Left lobe of liver (tissue), 2 donors: ENCODE measurements around the gene IGFBP2. TPM values are rescaled to one million over a fixed set of nuclear protein-coding genes. Genes with fewer than 3 reads are reported as not detected.

Experiments used
- ATAC-seq: fragments of 200-7000 bp; cut with Tn5 transposase; one replicate; pipeline ENCODE4 v1.9.1; 2020; ENCODE audit warnings: mild to moderate bottlenecking, moderate library complexity
- DNase-seq: peaks from one replicate; pipeline ENCODE4 v3.0.0-alpha.2; 2020; ENCODE audit warnings: low spot score
- total RNA-seq: library from RNA; stranded (reverse); gene quantifications from one replicate; pipeline ENCODE4 v1.2.1, GENCODE V29; 2021
- donor health status: DM: no; HTN: no; CAD: no; lungs with moderate emphysema.
- donor health status: DM: no; HTN: yes; CAD: no.

IGFBP2 gene
- total RNA-seq, 1 donor from 2014 or later: 404 TPM

DNA sequence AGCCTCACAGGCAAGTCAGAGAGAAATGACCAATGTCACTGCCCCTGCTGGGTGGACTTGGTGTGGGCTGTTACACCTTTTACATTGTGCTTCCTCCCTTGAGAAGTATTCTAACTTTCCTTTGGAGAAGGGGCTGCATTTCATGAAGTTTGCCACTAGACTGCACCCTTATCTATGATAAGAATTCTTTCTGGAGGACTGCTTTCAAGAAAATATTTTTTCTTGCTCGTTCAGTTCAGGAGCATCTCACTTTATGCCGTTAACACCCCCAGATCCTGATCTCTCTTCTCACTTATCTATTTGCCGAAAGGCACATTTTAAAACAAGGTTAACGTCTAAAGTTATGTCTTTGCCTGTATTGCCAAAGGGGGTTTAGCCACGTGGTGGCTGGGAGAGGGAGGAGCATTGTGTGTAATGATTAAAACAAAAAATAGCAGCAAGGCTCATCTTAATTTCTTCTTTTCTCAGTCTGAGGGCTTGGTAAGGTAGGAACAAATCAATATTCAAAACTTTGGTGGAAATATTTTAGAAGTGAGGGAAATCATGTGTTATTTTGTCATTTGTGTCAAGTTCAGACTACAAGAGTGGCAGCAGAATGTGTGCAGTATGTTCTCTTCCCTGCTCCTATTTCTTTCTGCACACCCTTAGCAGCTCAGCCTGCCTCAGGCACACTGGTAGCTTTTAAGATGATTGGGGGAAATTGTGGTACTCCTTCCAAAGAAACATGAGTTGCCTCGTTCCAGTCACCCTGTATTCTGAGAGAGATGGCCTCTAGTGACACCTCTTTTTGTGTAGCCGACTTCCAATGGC, 63.7 kb downstream of the IGFBP2 start:
- DNase-seq: no peak
- ATAC-seq: no peak

DNA sequence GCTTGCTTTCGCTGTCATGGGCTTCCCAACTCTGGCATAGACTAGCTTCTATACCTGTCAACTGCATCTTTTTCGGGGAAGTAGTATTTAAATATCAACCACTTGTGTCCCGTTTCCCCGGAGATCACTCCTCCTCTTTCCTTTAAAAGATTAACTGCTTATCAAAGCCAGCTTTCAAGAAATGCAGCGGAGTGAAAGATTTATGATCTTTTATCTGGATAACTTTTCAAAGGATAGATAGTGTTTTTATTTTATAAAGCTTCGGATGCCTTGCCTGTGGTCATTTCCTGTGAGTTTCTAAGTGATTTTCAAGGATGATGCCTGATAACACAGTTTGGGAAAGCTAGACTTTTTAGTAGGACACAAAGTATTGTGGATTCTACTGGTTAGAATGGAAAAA, 65.1 kb downstream of the IGFBP2 start:
- DNase-seq (no peak), ATAC-seq (no peak)

DNA sequence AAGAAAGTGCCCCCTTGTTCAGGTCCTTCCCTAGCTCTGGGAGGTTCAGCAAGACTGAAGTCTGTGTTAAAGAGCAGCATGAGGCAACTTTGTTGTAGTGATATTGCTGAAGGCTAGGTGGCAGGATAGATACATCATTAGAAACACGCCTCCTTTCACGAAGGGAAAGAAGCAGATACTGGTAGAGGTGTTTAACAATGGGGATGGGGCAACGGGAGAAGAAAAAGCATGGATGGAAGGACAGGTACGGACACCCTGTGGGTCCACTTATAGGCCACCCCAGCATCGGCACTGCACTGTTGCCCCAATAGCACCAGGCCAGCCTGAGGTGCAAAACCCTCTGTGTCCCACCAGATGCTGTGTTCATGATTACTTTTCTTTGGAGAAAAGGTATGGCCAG, 65.7 kb downstream of the IGFBP2 start:
- ATAC-seq (peak; percentile 92), DNase-seq (no peak)

DNA sequence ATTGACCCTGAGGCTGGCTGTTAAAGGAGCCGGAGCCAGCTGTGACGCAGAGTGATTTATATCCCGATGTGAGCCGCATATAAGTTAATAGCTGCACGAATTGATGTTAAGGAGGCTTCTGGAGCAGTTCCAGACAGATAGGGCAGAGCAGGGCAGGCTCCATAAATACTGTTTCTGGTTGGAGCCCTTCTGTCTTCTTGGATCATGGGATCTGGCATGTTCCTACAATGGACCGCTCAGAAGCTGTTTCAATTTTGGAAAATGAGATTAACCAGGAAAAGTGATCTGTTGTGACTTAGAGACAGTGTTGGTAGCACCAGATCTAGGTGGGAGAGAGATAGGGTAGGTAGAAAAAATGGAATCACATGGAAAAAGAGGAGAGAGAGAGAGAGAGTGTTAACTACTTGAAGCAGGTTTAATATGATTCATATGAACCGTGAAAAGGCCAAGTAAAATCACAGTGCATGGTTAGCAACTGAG, 66.9 kb downstream of the IGFBP2 start:
- ATAC-seq: no peak
- DNase-seq: no peak

DNA sequence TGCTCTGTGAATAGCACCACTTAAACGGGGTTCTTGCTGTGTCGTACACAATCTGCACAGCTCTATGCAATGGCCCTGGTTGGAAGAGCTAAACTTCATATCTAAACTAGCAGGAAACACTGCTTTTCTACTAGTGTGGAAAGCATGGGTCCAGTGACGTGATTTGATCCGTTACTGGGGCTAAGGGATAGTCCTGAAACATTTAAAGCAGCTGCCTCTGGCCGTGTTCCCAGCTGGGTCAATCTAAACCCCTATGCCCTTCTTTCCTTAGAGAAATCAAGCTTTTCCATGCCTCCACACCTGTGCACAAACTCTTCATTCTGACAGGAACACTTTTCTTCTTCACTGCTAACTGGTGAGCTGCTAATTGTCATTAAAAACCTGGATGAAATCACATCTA, 67.6 kb downstream of the IGFBP2 start:
- ATAC-seq: no peak

DNA sequence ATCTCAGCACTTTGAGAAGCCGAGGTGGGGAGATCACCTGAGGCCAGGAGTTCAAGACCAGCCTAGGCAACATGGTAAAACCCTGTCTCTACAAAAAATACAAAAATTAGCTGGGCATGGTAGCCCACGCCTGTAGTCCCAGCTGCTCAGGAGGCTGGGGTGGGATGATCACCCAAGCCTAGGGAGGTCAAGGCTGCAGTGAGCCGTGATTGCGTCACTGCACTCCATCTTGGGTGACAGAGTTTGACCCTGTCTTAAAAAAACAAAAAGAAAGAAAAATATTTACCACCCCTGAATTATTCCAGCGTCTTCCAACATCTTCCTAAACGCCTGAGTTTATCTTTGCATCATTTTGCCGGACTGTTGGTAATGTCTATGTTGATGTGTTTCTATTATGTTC, 68.3 kb downstream of the IGFBP2 start:
- ATAC-seq (no peak), DNase-seq (no peak)

More for the DNA sequence above, 67.6 kb downstream of the IGFBP2 start:
- DNase-seq: no peak

DNA sequence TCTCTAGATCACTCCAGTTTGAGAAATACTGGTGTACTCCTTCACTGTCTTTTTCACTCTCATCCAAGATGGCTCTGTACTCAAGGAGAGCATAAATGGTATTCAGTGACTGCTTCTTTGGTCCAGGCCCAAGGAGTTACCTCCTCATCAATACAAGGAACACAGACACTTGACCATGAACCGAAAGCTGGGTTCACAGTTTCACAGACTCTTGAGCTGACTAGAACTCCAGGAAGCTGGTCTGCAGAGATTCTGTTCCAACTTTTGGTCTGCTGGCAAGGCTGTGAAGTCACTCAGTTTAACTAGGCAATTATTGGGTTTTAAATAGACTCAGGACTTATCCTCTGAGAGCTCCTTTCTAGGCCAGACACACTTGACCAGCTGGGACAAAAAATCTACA, 69.5 kb downstream of the IGFBP2 start:
- ATAC-seq (no peak), DNase-seq (no peak)

DNA sequence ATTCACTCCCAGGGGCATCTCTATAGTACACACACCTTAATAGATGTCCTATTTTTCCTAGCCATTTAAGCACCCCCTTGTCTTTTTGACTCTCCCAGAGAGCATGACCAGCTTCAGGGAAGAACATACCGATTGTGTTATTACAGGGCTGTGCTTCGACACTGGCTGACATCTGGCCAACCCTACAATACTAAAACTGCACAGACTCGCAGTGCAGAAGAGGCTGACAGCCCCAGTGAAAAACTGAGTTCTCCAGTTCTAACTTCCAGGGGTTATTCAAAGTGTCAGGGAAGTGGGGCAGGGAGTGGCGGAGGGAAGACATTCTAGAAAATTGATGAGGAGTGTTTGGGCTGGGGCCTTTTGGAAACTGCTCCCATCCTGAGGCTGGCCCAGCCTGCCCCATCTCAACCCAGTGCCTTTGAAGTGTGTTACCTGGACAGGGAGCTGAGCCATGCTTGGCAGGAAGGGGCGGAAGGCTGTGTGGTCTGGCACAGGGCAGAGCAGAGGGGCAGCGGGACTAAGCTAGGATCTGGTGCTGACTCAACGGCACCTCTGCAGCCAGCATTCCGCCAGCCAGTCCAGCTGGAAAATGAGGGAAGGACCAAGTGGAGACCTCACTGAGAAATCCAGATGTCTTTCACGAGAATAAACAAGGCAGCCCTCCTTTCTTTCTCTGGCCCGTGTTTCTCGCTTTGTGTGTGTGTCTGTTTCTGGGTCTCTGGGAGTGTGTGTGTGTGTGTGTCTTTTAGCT, 77.5 kb downstream of the IGFBP2 start:
- no peak for DNase-seq
- no peak for ATAC-seq

DNA sequence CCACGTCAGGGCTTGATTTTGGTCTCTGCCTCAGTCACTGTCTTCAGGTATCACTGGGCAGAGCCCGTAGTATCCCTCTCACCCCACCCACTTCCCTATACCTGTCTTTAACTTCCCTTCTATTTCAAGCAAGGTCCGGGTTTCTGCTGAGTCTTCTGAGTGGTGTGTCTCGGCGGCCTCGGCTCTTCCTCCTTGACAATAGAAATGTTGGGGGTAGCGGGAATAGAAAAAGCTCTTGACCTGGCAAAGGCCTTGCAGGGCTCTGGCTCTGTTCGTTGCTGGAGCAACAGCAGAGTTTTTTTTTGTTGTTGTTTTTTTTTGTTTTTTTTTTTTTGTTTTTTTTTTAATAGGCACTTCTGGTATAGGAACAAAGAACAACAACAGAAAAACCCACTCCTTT, 78.1 kb downstream of the IGFBP2 start:
- DNase-seq (no peak), ATAC-seq (no peak)

DNA sequence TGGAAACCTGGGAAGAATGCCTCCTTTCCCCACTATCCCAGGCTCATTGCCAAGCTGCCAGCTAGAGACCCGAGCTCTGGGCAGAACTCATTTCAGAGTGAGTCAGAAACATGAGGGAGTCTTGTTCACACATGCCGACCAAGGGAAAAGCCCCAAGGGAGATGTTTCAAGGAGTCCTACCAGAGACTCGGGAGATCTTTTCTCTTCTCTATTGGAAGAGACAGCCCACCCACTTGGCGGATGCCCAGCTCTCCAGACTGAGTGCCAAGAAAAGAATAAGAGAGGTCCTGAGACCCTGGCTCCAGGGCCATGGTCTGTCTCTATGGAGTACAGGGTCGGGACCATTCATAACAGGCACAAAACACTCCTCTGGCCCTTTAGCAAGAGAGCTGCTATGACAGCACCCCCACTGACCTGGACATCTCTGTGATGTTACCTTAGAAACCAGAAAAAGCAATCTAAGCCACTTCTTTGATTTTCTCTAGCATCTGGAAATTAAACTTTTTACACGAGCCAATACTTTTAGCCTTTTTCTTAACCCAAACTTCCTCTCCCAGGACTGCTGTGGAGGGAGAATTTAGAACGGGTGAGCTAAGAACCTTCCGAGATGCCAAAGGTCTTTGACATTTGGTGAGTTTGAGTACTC, 80.6 kb downstream of the IGFBP2 start:
- no peak for ATAC-seq
- no peak for DNase-seq

Other genes starting within 250 kb of the IGFBP2 start
- 6.5 TPM for gene SMARCAL1, start 220.9 kb upstream of the IGFBP2 start, total RNA-seq
- 825 TPM for gene RPL37A, start 134.6 kb upstream of the IGFBP2 start, total RNA-seq
- 55.4 TPM for gene IGFBP5, start 62.1 kb downstream of the IGFBP2 start, total RNA-seq
- gene TNP1, start 226.6 kb downstream of the IGFBP2 start, total RNA-seq: not detected